DOHH2 (cell line): ENCODE results near the gene CEACAM7.

ENCODE experiments used
- CTCF ChIP-seq: fragments of 200-600 bp; sonication (generic); IDR thresholded peaks from one replicate; pipeline ENCODE4 v1.5.1; 2014; ENCODE audit warnings: antibody characterized with exemption, mild to moderate bottlenecking, low read depth, low read length; ENCODE audit not compliant: poor library complexity, severe bottlenecking
- EZH2phosphoT487 ChIP-seq: fragments of 200-600 bp; sonication (generic); IDR thresholded peaks from 2 replicates; pipeline ENCODE4 v1.6.1; 2017; ENCODE audit warnings: borderline replicate concordance, mild to moderate bottlenecking, antibody characterized with exemption, low read length, moderate library complexity, mixed read lengths

- TF ChIP-seq CTCF: no peak
- TF ChIP-seq EZH2phosphoT487: no peak
Measured at GRCh38 chr19:41668315-41668714, 19.8 kb downstream of the CEACAM7 start.
